Esophagus muscularis mucosa (tissue), 4 donors: ENCODE measurements around the gene TMEM50B. TPM values are rescaled to one million over a fixed set of nuclear protein-coding genes. Genes with fewer than 3 reads are reported as not detected.
"Not testable (repeated sequence)": the region's sequence is repeated elsewhere in the genome, so short reads cannot be mapped to it uniquely, and the experiment has no call there.

Source experiments
- DNase-seq: peaks from one replicate; pipeline ENCODE4 v3.0.0-alpha.2; 2017; ENCODE audit errors: extremely low spot score
- H3K27ac ChIP-seq, 4 donors: fragments of 200-600 bp; sonication (generic); replicated peaks in 1 of 4; 1 replicate in 3 of 4; 2 replicates in 1 of 4; pipeline ENCODE4 v1.5.1; 2016 to 2019; ENCODE audit warnings: mild to moderate bottlenecking in 1 of 4
- H3K27me3 ChIP-seq, 4 donors: fragments of 200-600 bp; sonication (generic); one replicate each; pipeline versions ENCODE4 v1.5.1 to v1.6.0; 2016 to 2019
- H3K36me3 ChIP-seq, 4 donors: fragments of 200-600 bp; sonication (generic); one replicate each; pipeline ENCODE4 v1.5.1; 2016 to 2019
- H3K4me1 ChIP-seq, 4 donors: fragments of 200-600 bp; sonication (generic); one replicate each; pipeline ENCODE4 v1.5.1; 2016 to 2019
- H3K4me3 ChIP-seq, 4 donors: fragments of 200-600 bp; sonication (generic); 1 replicate in 2 of 4; 2 replicates in 2 of 4; pipeline ENCODE4 v1.5.1; 2016 to 2019; ENCODE audit warnings: mild to moderate bottlenecking in 4 of 4, moderate library complexity in 1 of 4
- H3K9me3 ChIP-seq, 4 donors: fragments of 200-600 bp; sonication (generic); 1 replicate in 3 of 4; 2 replicates in 1 of 4; pipeline ENCODE4 v1.5.1; 2016 to 2019
- EP300 ChIP-seq: sonication (generic); formaldehyde crosslinking; IDR thresholded peaks from one replicate; pipeline ENCODE4 v1.6.1; 2017; ENCODE audit warnings: antibody characterized with exemption
- POLR2A ChIP-seq: fragments of 450-650 bp; IDR thresholded peaks from one replicate; pipeline ENCODE4 v1.6.1; 2017; ENCODE audit warnings: antibody characterized with exemption, moderate library complexity, mild to moderate bottlenecking, low read depth
- POLR2AphosphoS5 ChIP-seq, 2 donors: sonication (generic); formaldehyde crosslinking; IDR thresholded peaks; one replicate each; pipeline ENCODE4 v1.6.1; 2017; ENCODE audit warnings: antibody characterized with exemption in 2 of 2
- WGBS: methylation state at CpG from one replicate; pipeline ENCODE4 v1.1.5; 2018; 5-methylcytosine and 5-hydroxymethylcytosine counted together
- intact Hi-C: fragments of 100-400 bp; cut with DNase I; formaldehyde crosslinking; loops from one replicate; pipeline ENCODE4 v1.15.1; 2023
- total RNA-seq, 4 donors: library from RNA; depleted of rRNA; stranded (reverse); fragments of >200 nt; gene quantifications; one replicate each; pipeline versions ENCODE4 v1.1.0 to v1.2.1, GENCODE V29; 2016
- TF ChIP-seq, protein P1 (sequence below), 3 experiments: fragments of 200-600 bp in 2 of 3; fragments of 450-650 bp in 1 of 3; sonication (generic) in 2 of 3; IDR thresholded peaks; one replicate each; pipeline ENCODE4 v1.5.1; 2017 to 2019; ENCODE audit warnings: antibody characterized with exemption in 3 of 3, mild to moderate bottlenecking in 2 of 3, moderate library complexity in 1 of 3

TMEM50B gene
- total RNA-seq, 4 donors from 2014 or later = 40.2 to 95.1 (median 67.2) TPM

- H3K27ac ChIP-seq = no peak overlapping the region
- DNase-seq = no peak
- peaks cover 39 to 94% (median 82%) of the 10 kb centered on the region in 4 donors for H3K36me3 ChIP-seq
- H3K9me3 ChIP-seq = no peaks in the 10 kb centered on the region
- no peaks in the 10 kb centered on the region for H3K27me3 ChIP-seq
- 96% methylated on average over 2 of the region's 2 CpGs for WGBS
- TF ChIP-seq, protein P1, sequence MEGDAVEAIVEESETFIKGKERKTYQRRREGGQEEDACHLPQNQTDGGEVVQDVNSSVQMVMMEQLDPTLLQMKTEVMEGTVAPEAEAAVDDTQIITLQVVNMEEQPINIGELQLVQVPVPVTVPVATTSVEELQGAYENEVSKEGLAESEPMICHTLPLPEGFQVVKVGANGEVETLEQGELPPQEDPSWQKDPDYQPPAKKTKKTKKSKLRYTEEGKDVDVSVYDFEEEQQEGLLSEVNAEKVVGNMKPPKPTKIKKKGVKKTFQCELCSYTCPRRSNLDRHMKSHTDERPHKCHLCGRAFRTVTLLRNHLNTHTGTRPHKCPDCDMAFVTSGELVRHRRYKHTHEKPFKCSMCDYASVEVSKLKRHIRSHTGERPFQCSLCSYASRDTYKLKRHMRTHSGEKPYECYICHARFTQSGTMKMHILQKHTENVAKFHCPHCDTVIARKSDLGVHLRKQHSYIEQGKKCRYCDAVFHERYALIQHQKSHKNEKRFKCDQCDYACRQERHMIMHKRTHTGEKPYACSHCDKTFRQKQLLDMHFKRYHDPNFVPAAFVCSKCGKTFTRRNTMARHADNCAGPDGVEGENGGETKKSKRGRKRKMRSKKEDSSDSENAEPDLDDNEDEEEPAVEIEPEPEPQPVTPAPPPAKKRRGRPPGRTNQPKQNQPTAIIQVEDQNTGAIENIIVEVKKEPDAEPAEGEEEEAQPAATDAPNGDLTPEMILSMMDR (IDR thresholded peaks at IDR 0.05) = no peak
- no peak for TF ChIP-seq POLR2A
- TF ChIP-seq EP300 = no peak
- TF ChIP-seq POLR2AphosphoS5 (IDR thresholded peaks at IDR 0.05) = no peak
- peaks cover 0 to 9% (median 0%) of the 10 kb centered on the region in 4 donors for H3K4me1 ChIP-seq
- intact Hi-C loops = no loop called here
- H3K4me3 ChIP-seq = no peak overlapping the region
Observed at GRCh38 chr21:33514229-33514628, 34.5 kb upstream of the TMEM50B start.

DNA sequence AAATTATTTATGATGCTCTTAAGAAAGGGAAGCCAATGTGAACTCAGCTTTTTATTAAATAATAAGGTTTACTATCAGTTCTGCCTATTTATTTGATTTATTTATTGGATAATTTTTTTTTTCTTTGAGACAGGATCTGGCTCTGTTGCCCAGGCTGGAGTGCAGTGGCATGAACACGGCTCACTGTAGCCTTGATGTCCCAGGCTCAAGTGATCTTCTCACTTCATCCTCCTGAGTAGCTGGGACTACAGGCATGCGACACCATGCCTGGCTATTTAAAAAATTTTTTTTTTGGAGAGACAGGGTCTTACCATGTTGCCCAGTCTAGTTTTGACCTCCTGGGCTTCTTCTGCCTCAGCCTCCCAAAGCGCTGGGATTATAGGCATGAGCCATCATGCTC is 32.7 kb upstream of the TMEM50B start:
- intact Hi-C loops = no loop called here
- no peak overlapping the region for H3K4me3 ChIP-seq
- TF ChIP-seq, protein P1 (IDR thresholded peaks at IDR 0.05) = no peak
- peaks cover 0 to 9% (median 0%) of the 10 kb centered on the region in 4 donors for H3K4me1 ChIP-seq
- H3K9me3 ChIP-seq = no peaks in the 10 kb centered on the region
- no peak overlapping the region for H3K27ac ChIP-seq
- DNase-seq = no peak
- 96% methylated on average over 3 of the region's 3 CpGs for WGBS
- no peaks in the 10 kb centered on the region for H3K27me3 ChIP-seq
- peaks cover 28 to 95% (median 76%) of the 10 kb centered on the region in 4 donors for H3K36me3 ChIP-seq

DNA sequence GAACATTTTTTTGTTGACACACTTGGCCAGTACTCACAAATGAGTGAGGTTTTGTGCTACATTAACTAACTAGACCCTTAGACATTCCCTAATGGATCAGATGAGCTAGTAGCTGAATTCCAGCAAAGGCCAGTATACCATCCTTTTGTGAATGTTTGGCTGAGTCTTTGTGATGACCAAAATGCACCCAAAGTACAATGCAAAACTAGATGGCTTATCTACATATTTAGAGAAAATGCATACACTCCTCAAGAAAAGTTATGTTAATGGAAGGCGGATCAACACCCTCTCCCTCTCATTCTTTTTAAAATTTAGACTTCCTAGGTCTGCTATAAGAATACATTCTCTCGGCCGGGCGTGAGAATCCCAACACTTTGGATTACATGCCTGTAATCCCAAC is 31.9 kb upstream of the TMEM50B start:
- Histone ChIP-seq H3K4me3 (no peak overlapping the region), H3K4me1 (peaks cover 0 to 9% (median 0%) of the 10 kb centered on the region in 4 donors), H3K36me3 (peaks cover 21 to 93% (median 67%) of the 10 kb centered on the region in 4 donors), H3K27me3 (no peaks in the 10 kb centered on the region), H3K27ac (no peak overlapping the region), H3K9me3 (no peaks in the 10 kb centered on the region)
- DNase-seq = no peak
- TF ChIP-seq EP300 = no peak
- 99% methylated on average over 4 of the region's 4 CpGs for WGBS
- intact Hi-C loops = no loop called here

DNA sequence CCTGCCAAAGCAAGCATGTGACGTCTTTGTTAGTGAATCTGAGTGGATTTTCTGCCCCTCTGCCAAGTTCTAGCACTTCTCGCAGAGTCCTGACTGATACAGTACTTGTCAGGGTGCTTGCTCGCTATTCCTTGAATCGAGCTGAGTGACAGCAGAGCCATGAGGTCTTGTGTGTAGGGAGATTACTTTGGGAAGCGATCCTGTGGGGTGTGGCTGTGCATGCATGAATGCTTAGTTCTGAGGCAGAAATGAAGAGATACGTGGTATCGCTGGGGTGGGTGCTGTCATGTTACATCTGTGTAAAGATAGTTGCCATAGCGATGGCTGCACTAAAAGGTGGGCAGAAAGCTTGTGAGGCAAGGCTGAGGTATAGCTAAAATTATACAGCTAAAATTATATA is 31.1 kb upstream of the TMEM50B start:
- H3K9me3 ChIP-seq = no peaks in the 10 kb centered on the region
- 92% methylated on average over 8 of the region's 8 CpGs for WGBS
- no peaks in the 10 kb centered on the region for H3K27me3 ChIP-seq
- peaks cover 20 to 90% (median 61%) of the 10 kb centered on the region in 4 donors for H3K36me3 ChIP-seq
- H3K4me3 ChIP-seq = no peak overlapping the region
- no peak overlapping the region for H3K27ac ChIP-seq
- TF ChIP-seq POLR2A (no peak), EP300 (no peak), POLR2AphosphoS5 (IDR thresholded peaks at IDR 0.05) (no peak)
- TF ChIP-seq, protein P1 (IDR thresholded peaks at IDR 0.05) = no peak
- intact Hi-C loops = no loop called here
- peaks cover 0 to 9% (median 0%) of the 10 kb centered on the region in 4 donors for H3K4me1 ChIP-seq
- DNase-seq = no peak

DNA sequence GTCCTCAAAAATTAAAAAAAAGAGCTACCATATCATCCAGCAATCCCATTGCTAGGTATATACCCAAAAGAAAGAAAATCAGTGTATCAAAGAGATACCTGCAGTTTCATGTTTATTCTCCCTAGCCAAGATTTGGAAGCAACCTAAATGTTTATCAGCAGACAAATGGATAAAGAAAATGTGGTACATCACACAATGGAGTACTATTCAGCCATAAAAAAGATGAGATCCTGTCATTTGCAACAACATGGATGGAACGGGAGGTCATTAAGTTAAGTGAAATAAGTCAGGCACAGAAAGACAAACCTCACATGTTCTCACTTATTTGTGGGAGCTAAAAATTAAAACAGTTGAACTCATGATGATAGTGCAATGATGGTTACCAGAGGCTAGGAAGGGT is 27.2 kb upstream of the TMEM50B start:
- intact Hi-C loops, H3K27ac ChIP-seq, H3K4me3 ChIP-seq, H3K9me3 ChIP-seq, DNase-seq, H3K27me3 ChIP-seq, H3K4me1 ChIP-seq: not testable (repeated sequence)
- 94% methylated on average over 1 of the region's 1 CpG for WGBS
- peaks cover 20 to 82% (median 47%) of the 10 kb centered on the region in 4 donors for H3K36me3 ChIP-seq

- 94% methylated on average over 8 of the region's 8 CpGs for WGBS
- TF ChIP-seq EP300 = no peak
- no peak overlapping the region for H3K4me3 ChIP-seq
- no peak overlapping the region for H3K27ac ChIP-seq
- H3K36me3 ChIP-seq = peaks cover 16 to 70% (median 41%) of the 10 kb centered on the region in 4 donors
- H3K4me1 ChIP-seq = no peaks in the 10 kb centered on the region
- intact Hi-C loops = no loop called here
- no peaks in the 10 kb centered on the region for H3K9me3 ChIP-seq
- H3K27me3 ChIP-seq = no peaks in the 10 kb centered on the region
- no peak for DNase-seq
Observed at GRCh38 chr21:33505833-33506232, 26.1 kb upstream of the TMEM50B start.
